ENCODE measurements around the gene CCDC88C. TPM values are rescaled to one million over a fixed set of nuclear protein-coding genes. Genes with fewer than 3 reads are reported as not detected.
A peak's percentile ranks its signal among the peaks of the same experiment; 100 is the strongest.
"Not testable (repeated sequence)": the region's sequence is repeated elsewhere in the genome, so short reads cannot be mapped to it uniquely, and the experiment has no call there.

CCDC88C gene, protein sequence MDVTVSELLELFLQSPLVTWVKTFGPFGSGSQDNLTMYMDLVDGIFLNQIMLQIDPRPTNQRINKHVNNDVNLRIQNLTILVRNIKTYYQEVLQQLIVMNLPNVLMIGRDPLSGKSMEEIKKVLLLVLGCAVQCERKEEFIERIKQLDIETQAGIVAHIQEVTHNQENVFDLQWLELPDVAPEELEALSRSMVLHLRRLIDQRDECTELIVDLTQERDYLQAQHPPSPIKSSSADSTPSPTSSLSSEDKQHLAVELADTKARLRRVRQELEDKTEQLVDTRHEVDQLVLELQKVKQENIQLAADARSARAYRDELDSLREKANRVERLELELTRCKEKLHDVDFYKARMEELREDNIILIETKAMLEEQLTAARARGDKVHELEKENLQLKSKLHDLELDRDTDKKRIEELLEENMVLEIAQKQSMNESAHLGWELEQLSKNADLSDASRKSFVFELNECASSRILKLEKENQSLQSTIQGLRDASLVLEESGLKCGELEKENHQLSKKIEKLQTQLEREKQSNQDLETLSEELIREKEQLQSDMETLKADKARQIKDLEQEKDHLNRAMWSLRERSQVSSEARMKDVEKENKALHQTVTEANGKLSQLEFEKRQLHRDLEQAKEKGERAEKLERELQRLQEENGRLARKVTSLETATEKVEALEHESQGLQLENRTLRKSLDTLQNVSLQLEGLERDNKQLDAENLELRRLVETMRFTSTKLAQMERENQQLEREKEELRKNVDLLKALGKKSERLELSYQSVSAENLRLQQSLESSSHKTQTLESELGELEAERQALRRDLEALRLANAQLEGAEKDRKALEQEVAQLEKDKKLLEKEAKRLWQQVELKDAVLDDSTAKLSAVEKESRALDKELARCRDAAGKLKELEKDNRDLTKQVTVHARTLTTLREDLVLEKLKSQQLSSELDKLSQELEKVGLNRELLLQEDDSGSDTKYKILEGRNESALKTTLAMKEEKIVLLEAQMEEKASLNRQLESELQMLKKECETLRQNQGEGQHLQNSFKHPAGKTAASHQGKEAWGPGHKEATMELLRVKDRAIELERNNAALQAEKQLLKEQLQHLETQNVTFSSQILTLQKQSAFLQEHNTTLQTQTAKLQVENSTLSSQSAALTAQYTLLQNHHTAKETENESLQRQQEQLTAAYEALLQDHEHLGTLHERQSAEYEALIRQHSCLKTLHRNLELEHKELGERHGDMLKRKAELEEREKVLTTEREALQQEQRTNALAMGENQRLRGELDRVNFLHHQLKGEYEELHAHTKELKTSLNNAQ (N-terminal part only)
- polyA plus RNA-seq (ENCODE audit: insufficient read length), result 18.3 TPM

DNA sequence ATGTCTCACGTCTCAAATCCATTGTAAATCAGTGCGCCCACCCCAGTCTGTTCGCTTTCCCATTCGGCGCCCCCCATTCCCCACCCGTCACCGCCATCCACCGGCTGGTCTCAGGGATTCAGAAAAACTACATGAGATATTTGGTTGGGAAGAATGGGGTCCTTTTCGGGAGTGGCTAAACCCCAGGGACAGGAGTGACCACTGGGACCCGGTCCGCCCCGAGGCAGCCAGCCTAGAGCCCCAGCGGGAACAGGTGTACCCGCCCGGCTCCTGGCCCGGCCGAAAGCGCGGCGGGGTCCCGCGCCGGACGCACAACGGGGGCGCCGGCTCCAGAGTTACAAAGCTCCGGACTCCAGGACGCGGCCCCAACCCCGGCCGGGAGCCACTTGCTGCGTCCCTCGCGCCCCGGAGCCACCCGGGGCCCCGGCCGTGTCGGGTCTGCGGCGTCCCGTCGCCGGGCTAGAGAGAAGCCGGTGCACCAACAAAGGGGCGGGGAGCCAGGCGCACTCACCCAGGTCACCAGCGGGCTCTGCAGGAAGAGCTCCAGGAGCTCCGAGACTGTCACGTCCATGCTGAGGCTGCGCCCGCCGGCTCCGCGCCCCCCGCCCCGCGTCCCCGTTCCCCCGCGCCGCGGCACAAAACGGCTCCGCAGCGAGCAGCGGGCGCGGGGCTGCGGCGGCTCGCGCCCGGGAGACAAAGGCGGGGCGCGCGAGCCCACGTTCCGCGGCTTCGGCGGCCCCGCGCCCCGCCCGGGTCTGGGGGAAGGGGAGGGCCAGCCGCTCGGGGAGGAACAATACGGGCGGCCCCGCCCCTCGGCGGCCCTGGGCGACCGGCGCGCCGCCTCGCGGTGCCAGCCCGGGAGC, at the start of gene CCDC88C:
TSS of gene CCDC88C (minus strand) at position 701 of the 863 bp plus-strand sequence. CDS start at position 571, 130 bp downstream.
- DNase-seq, result peak; percentile 42

DNA sequence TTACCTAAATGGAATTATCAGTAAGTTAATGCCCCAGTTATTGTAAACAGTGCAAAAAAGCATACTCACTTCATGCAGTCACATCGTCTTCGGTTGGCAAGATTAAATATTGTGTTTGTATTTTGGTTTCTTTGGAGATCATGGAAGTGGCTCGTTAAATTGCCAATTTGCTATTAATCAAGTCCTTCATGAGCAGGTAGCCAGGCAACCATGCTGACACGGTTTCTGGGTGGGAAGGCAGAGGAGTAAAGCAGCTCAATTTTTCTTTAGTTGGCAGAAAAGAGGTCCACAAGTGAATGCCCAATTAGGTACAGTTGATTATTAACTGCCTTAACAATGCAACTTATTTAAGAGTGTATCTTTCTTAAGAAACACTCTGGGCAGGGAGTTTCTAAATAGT, 48.6 kb upstream of the CCDC88C start:
- no peak for DNase-seq

DNA sequence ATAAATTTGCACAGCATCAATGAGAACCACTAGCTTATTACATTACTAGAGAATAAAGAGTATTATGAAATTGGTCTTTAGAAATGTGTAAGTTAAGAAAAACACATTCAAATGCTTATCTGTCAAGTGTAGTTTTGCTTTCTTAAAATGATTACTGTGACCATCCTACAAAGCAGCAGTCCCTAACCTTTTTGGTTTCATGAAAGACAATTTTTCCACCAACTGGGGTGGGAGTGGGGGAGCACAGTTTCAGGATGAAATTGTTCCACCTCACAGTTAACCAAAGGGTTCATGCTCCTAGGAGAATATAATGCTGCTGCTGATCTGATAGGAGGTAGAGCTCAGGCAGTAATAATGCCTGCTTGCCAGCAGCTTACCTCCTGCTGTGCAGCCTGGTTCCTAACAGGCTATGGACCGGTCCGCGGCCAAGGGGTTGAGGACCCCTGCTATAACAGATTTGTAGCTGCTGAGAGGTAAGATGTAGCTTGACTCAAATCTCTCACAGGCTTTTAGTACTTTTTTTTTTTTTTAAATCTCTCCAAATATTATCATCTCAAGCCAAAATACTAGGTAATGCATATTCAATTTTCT, 47.1 kb upstream of the CCDC88C start:
- no peak for DNase-seq

DNA sequence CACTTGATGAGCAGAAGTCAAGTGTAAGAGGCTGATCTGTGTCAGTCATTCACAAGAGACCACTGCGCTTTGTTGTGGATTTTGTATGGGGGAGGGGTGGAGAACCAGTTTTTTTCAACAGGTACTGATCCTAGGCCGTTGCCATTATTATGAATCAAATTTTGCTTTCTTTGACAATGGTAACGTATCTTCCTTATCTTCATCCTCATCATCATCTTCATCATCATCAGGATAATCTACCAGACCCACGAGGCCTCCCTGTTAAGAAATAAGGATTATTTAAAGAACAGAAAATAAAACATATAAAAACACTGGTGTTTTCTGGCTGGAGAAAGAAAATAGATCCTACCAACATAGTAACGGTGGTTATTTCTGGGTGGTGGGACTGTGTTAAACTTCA, 41.0 kb upstream of the CCDC88C start:
- DNase-seq, result no peak

DNA sequence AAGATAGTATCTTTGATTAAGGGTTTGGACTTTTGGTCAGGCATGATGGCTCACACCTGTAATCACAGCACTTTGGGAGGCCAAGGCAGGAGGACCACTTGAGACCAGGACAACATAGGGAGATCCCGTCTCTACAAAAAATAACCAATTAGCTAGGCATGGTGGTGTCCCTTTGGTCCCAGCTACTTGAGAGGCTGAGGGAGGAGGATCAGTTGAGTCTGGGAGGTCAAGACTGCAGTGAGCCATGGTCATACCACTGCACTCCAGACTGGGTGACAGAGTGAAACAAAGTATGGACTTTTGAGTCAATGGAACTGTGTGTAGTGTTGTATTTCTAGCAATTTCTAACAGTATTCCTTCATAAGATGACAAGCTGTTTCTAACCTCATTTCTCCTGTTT, 38.7 kb upstream of the CCDC88C start:
- no peak for DNase-seq

DNA sequence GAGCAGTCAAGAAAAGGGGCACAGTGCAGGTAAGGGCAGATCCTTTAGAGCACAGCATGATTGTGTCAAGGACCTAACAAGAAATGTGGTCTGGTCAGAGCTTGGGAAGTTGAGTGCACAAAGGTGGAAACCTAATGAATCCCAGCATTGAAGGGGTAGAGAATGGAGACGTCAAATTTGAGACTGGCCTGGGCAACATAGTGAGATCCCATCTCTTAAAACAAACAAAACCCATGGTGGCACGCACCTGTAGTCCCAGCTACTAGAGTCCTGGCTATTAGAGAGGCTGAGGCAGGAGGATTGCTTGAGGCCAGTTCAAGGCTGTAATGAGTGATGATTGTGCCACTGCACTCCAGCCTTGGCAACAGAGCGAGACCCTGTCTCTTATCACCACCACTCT, 37.0 kb upstream of the CCDC88C start:
- no peak for DNase-seq

DNA sequence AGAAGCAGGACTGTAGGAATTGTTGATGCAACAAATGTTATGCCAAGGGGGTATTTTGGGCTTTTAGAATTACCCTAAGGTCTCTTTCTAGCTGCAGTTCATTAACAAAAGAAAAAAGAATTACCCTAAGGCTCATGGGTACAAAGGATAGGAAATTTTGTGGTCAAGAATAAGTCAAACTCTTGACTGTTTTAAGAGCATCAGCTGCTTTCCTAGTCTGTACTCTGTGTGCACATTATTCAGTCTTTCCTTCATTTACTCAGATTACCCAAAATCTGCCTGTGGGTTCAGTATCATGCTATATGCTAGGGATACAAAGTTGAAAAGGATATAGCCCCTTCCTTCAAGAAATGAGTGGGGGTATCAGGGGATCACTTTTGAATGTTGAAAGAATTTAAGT, 36.5 kb upstream of the CCDC88C start:
- DNase-seq, result no peak

DNA sequence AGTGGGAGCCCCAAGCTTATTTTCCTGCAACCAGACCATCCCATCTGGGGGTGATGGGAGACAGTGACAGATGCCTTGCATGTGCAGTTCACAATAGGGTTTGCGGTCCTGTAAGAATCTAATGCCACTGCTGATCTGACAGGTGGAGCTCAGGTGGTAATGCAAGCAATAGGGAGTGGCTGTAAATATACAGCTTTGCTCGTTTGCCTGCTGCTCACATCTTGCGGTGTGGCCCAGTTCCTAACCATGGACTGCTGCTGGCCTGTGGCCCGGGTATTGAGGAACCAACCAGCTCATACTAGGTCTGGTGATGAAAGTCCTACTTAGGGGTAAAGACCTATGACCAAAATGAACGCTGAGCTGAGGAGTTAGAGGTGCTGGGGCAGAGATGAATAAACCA, 36.1 kb upstream of the CCDC88C start:
- DNase-seq, result no peak

DNA sequence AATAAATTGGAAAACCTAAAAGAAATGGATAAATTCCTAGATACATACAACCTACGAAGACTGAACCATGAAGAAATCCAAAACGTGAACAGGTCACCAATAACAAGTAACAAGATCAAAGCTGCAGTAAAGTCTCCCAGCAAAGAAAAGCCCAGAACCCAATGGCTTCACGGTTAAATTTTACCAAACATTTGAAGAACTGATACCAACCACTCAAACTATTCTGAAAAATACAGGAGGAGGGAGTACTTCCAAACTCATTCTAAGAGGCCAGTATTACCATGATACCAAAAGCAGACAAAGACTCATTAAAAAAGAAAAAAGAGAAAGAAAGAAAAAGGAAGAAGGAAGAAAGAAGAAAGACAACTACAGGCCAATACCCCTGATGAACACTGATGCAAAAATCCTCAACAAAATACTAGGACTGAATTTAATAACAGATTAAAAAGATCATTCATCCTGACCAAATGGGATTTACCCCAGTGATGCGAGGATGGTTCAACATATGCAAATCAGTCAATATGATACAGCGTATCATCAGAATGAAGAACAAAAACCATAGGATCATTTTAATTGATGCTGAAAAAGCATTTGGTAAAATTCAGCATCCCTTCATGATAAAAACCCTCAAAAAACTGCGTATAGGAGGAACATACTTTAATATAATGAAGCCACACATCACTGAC, 26.9 kb upstream of the CCDC88C start:
- no peak for DNase-seq

DNA sequence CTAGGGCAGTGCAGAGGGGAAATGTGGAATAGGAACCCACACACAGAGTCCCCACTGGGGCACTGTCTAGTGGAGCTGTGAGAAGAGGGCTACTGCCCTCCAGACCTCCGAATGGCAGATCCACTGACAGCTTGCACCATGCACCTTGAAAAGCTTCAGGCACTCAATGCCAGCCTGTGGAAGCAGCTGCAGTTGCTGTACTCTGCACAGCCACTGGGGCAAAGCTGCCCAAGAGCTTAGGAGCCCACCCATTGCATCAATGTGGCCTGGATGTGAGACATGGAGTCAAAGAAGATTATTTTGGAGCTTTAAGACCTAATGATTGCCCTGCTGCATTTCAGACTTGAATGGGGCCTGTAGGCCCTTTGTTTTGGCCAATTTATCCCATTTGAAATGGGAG, 21.7 kb upstream of the CCDC88C start:
- DNase-seq, result no peak

DNA sequence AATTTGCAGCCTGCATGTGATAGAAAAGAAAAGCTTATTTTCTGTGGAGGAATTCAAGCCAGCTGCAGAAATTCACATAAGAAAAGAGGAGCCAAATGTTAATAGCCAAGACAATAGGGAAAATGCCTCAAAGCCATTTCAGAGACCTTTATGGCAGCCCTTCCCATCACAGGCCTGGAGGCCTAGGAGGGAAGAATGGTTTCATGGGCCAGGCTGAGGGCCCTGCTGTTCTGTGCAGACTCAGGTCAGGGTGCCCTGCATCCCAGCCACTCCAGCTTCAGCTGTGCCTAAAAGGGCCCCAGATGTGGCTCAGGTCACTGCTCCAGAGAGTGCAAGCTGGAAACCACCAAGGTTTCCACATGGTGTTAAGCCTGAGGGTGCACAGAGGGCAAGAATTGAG, 21.2 kb upstream of the CCDC88C start:
- no peak for DNase-seq

DNA sequence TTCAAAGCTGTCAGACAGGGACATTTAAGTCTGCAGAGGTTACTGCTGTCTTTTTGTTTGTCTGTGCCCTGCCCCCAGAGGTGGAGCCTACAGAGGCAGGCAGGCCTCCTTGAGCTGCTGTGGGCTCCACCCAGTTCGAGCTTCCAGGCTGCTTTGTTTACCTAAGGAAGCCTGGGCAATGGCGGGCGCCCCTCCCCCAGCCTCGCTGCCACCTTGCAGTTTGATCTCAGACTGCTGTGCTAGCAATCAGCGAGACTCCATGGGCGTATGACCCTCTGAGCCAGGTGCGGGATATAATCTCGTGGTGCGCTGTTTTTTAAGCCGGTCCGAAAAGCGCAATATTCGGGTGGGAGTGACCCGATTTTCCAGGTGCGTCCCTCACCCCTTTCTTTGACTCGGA, 18.6 kb upstream of the CCDC88C start:
- DNase-seq, result not testable (repeated sequence)

DNA sequence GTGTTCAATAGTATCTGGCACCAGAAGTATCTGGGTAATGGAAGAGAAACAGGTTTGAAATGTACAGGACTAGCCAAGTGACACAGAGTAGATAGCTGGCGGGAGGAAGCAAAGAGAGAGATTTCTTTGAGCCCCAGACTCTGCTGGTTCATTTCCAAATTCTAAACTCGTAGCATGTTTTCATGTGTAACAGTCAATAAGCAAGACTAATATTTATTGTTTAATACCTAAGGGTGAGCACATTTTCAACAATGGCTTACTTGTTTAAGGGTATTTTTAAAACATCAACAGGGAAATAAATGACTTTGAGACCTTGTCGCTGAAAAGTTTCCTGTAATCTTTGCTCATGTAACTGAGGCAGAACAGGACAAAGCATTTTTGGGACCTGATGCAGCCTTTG, 11.8 kb upstream of the CCDC88C start:
- no peak for DNase-seq

DNA sequence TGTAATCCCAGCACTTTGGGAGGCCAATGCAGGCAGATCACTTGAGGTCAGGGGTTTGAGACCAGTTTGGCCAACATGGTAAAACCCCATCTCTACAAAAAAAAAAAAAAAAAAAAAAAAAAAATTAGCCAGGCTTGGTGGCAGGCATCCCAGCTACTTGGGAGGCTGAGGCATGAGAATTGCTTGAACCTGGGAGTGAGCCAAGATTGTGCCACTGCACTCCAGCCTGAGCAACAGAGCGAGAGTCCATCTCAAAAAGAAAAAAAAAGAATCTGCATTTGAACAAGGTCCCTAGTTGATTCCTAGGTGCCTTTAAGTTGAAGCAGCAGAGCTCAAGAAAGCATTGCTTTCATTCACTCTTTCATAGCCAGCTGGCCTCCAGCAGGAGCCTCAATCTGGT, 11.3 kb upstream of the CCDC88C start:
- not testable (repeated sequence) for DNase-seq

DNA sequence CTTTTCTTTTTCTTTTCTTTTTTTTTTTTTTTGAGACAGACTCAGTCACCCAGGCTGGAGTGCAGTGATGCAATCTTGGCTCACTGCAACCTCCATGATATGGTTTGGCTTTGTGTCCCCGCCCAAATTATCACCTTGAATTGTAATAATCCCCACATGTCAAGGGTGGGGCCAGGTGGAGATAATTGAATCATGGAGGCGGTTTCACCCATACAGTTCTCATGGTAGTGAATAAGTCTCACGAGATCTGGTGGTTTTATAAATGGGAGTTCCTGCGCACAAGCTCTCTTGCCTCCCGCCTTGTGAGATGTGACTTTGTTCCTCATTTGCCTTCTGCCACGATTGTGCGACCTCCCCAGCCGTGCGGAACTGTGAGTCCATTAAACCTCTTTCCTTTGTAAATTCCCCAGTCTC, 7.9 kb upstream of the CCDC88C start:
- not testable (repeated sequence) for DNase-seq

DNA sequence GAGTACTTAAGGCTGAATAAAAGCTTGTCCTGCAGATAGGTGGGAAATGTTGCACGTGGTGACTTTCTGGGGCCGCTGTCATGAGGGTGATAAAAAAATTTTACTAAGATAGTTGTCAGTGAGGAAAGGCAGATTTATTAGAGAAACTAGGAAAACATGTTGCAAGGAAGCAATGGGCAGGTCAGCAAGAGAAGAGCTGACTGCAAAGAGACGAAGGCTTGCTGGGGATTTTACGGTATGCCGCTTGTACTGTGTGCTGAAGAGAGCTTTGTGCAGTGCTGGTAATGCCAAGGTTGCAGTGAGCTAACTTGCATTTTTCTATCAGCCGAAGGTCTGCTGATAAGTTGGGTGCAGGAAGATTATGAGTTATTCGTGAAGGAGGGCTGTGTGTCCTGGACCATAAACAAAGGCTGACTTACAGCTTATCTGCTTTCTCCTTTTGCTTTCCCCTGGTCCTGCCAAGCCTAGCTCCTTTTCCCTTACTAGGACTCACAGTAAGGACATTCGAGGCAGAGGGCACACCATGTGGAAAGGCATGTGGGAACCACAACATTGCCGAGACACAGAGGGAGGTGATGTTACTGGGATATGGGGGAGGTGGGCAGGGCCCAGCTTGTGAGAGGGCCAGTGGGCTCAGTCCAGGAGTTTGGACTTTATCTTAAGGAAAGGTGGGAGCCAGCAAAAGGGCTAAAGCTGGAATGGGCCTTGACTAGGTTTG, 7.4 kb upstream of the CCDC88C start:
- no peak for DNase-seq

DNA sequence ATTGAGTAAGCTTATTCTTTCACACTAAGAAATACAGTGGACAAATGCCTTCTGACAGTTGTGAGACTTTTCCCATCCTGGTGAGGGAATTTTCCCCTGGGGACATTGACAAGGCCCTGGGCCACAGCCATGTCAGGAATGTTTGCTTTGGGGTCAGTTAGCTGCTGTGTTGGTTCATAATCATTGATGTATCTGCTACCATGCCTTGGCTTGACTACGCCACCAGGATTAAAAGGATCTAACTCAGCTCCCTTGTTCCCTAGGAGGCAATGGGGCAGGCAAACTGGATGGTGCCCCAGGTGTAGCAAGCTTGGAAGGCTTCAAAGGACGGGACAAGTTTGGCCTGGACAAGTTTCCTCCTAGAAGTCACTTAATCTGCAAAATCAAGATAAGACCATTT, 3.1 kb upstream of the CCDC88C start:
- DNase-seq, result no peak

DNA sequence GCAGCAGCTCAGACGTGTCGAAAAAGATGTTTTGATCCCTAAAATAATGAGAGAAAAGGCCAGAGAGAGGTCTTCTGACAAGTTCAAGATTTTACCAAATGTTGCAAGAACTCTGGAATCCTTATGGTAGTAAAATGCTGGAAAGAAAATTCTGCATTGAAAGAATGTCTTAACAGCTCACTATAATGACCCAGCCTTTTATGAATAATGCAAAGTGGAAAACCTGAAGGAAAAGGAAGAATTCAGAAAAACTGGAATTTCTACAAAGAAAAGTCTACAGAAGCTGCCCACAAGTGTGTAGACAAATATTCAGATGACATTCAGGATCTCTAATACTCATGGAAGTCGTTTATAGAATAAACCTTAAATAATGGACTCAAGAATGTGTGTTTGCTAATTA, 1.8 kb upstream of the CCDC88C start:
- DNase-seq, result no peak

DNA sequence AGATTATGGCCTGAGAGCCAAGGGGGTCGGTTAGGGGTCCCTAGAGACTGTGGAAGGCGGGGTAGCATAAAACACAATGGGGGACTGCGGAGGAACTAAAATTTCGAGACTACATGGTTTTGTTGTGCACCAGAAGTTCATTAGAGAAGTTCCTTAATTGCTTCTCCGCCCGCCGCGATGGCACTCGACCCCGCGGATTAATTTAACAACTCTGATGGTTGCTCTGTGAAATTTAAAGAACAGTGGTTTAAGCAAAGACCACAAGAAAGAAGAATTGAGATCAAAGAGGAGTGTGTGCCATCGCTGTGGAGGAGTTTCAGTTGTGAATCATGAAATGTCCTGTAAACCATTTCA, 1.4 kb upstream of the CCDC88C start:
- no peak for DNase-seq

DNA sequence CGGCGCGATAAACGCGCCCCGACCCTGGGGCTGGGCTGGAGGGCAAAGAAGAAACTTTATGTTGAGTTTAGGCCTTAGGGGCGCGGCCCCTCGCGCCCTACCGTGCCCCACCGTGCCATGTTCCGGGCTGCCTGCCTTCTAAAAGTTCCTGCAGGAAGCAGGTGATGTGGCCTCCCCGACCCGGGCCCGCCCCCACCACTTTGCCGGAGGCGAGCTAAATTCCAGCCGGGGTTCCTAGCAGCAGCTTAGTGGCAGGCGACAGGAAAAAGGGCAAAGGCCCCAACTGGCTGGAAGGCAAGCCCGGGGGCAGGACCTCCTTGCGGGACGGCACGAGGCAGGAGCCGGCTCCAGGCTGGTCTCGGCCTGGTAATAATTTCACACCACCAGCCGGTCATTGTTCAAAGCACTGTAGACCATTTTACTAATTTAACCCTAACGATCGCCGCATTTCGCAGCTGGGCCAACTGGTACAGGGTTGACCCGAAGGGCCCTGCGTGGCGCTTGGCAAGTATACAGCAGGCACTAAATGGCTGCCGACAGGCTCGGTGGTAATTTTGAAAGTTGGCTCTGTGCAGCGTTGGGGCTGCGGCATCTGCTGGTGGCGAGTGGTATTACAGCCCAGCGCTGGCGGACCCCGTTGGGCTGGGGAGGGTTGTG, 895 bp upstream of the CCDC88C start:
- DNase-seq, result peak; percentile 61
